Measurements from ENCODE around the gene PHF8.

The PHF8 gene

DNA sequence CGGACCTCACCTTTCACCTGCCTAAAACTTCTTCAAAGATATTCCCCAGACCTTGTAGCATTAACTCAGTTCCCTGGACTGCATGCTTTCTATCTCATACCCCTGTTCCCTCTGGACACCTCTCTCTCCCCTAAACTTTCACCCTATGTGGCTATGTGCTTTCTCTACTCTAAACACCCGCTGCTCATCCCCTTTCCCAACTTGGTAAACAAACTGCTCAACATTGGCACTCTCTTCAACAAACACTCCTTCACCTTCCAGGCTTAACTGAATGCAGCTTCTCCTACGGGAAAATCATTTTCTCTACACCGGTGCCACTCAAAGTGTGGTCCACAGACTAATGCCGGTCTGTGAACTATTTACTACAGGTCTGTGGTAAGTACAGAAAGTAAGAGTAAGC is 19.9 kb downstream of the PHF8 start:
- no peak for DNase-seq (ENCODE audit: low read depth in 2 of 2)

- DNase-seq (ENCODE audit: low read depth in 2 of 2): no peak
These were observed 31.3 kb downstream of the PHF8 start for GRCh38 chrX:54012830-54013500.

DNA sequence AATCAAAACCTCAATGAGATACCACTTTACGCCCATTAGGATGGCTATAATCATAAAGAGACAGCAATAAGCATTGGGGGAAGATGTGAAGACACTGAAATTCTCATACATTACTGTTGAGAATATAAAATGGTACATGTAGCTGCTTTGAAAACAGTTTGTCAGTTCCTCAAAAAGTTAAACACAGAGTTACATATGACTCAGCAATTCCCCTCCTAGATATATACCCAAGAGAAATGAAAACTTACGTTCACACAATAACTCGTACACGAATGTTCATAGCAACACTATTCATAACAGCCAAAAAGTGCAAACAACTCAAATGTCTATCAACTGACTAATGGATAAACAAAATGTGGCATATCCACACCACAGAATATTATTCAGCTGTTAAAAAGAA is 36.6 kb downstream of the PHF8 start:
- DNase-seq (ENCODE audit: low read depth in 2 of 2): no peak

GRCh38 chrX:53997724-53998123 is 46.5 kb downstream of the PHF8 start:
- DNase-seq (ENCODE audit: low read depth in 2 of 2): no peak

DNA sequence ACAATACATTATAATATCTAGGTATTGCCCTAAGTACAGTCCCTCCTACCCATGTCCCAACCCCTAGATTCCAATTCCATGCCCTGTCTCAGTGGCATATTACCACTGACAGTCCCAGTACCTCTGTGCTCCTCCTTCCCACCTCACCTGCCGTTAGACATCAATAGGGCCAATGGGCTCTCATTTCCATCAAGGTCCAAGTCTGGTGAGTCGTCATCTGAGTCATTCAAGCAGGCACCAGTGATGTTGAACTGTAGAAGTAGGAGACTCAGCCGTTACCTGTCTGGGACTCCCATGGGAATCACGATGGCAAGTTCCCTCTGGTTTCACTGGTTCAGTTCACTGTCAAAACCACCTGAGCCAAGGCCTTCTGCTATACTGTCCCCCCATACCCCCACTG is 51.7 kb downstream of the PHF8 start:
- no peak for DNase-seq (ENCODE audit: low read depth in 2 of 2)

GRCh38 chrX:53990171-53990570 is 54.1 kb downstream of the PHF8 start:
- no peak for DNase-seq (ENCODE audit: low read depth in 2 of 2)

DNA sequence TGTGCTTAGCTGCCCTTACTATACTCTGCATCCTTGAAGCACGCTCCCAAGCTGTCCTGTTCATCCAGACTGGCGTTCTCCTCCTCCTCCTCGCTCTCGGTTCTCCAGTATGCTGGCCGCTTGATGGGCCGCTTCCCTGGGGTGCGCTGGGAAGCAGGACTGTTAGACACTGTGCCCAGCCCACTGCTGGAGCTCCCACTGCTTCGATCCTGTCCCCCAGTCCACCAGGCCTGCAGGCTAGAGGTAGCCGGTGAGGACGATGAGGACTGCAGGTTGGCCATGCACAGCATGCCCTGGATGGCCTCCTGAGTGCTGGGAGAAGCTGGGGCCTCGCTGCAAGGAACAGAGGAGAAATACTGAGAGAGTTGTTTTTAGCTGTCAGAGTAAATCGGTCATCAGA is 59.4 kb downstream of the PHF8 start:
- no peak for DNase-seq (ENCODE audit: low read depth in 2 of 2)

GRCh38 chrX:53974529-53974928 is 69.7 kb downstream of the PHF8 start:
- no peak for DNase-seq (ENCODE audit: low read depth in 2 of 2)

DNA sequence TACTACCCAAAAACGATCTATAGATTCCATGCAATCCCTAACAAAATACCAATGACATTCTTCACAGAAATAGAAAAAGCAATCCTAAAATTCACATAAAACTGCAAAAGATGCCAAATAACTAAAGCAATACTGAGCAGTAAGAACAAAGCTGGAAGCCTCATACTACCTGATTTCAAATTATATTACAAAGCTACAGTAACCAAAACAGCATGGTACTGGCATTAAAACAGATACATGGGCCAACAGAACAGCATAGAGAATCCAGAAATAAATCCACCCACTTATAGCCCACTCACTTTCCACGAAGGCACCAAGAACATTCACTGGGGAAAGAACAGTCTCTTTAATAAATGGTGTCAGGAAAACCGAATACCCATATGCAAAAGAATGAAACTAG is 74.7 kb downstream of the PHF8 start:
- no peak for DNase-seq (ENCODE audit: low read depth in 2 of 2)

GRCh38 chrX:53950130-53950733 is 94.0 kb downstream of the PHF8 start:
- DNase-seq (ENCODE audit: low read depth in 2 of 2): no peak

GRCh38 chrX:53940180-53940579 is 104.1 kb downstream of the PHF8 start:
- DNase-seq (ENCODE audit: low read depth in 2 of 2): no peak

- no peak for DNase-seq (ENCODE audit: low read depth in 2 of 2)
These were observed 105.1 kb downstream of the PHF8 start for GRCh38 chrX:53939127-53939526.

DNA sequence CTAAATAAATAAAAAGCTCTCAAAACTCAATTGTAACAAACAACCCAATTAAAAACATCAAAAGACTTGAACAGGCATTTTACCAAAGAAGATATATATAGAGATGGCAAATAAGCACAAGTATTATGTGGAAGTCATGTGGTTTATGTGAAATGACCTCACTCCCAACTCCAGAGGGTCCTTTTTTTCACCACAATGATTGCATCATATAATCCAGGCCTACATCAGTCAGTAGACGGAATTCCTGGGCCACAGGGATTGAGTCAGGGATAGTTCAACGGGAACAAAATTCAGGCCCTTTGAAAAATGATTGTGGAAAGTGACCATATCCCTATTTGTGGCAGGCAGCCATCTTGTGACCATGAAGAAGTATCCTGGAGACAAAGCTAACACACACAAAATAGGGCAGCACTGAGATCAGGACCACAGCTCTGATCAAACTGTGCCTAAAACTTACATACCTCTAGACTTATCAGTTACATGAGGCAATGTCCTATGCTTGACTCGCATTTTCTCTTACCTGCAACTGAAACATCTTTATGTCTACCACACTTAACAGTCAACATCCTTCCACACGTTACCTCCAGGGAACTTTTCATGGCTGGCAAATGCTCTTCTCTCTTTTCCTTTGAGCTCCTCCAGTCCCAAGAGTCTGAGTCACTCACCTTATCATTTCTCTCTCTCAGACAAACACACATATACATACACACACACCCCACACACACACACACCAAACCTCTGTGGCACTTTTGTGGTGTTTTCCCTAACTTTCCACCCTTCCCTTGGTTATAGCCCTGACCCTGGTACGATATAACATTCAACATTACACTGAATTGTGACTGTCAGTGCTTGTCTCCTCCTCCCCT is 113.5 kb downstream of the PHF8 start:
- DNase-seq (ENCODE audit: low read depth in 2 of 2): no peak

GRCh38 chrX:53926030-53926429 is 118.2 kb downstream of the PHF8 start:
- DNase-seq (ENCODE audit: low read depth in 2 of 2): no peak

DNA sequence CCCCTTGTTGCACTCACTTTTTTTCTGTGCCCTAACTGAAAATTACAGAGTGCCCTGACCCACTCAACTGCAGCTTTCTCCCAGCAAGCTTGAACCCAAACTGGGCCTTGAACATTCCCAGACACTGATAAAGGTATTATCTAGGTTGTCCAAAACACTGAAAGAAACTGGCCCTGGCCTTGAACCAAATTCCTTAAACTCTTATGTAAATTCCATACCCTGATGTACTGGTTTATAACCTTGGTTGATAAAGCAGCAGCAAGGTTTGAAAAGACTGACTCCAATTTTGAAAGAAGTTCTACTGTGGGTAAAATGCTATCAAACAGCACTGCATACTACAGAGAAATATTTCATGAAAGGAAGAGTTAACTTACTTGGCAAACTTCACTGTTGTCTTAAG is 125.6 kb downstream of the PHF8 start:
- no peak for DNase-seq (ENCODE audit: low read depth in 2 of 2)

GRCh38 chrX:53900623-53901022 is 143.7 kb downstream of the PHF8 start:
- DNase-seq (ENCODE audit: low read depth in 2 of 2): no peak

- DNase-seq (ENCODE audit: low read depth in 2 of 2): no peak
These were observed 149.0 kb downstream of the PHF8 start for GRCh38 chrX:53895270-53895669.

Measured in stimulated activated CD4-positive, alpha-beta T cell treated with anti-CD3 and anti-CD28 coated beads, Interleukin-1b, Interleukin-23, amount 100 ng/mL, for 1 hour (primary cell).